22Rv1 (cell line): Measurements from ENCODE around the gene PARD6A.

Source experiments
- ZFX ChIP-seq: fragments of 450-650 bp; IDR thresholded peaks from 2 replicates; pipeline ENCODE4 v1.6.1; 2017; ENCODE audit warnings: antibody characterized with exemption, borderline replicate concordance
- TF ChIP-seq, protein P1 (sequence below): fragments of 450-650 bp; IDR thresholded peaks from 2 replicates; pipeline ENCODE4 v1.5.1; 2017; ENCODE audit warnings: mild to moderate bottlenecking

DNA sequence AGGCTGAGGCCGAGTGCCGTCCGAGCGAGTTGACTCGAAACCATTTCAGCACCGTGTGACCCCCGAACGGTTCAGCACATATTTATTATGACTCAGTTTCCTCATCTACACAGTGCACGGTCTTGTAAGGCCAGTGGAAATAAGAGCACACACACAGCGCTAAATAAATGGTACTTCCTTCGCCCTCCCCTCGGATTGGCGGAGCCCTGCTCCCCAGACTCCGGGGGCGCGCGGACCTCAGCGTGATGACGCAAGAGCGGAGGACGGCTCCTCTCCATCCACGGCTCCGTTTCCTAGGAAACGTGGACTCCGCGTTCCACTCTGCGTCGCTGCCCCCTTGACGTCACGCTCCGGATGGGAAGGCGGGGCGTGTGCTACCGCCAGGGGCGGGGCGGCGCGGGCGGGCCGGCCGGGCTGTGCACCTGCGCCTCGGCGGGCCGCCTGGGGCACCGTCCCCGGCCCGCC is at the start of gene PARD6A:
- TF ChIP-seq, protein P1, sequence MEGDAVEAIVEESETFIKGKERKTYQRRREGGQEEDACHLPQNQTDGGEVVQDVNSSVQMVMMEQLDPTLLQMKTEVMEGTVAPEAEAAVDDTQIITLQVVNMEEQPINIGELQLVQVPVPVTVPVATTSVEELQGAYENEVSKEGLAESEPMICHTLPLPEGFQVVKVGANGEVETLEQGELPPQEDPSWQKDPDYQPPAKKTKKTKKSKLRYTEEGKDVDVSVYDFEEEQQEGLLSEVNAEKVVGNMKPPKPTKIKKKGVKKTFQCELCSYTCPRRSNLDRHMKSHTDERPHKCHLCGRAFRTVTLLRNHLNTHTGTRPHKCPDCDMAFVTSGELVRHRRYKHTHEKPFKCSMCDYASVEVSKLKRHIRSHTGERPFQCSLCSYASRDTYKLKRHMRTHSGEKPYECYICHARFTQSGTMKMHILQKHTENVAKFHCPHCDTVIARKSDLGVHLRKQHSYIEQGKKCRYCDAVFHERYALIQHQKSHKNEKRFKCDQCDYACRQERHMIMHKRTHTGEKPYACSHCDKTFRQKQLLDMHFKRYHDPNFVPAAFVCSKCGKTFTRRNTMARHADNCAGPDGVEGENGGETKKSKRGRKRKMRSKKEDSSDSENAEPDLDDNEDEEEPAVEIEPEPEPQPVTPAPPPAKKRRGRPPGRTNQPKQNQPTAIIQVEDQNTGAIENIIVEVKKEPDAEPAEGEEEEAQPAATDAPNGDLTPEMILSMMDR: no peak
- TF ChIP-seq ZFX: no peak
